Transverse colon (tissue), 4 donors: Measurements from ENCODE around the gene TSC22D3.

Experiments
- POLR2AphosphoS5 ChIP-seq, 3 donors: sonication (generic); formaldehyde crosslinking; IDR thresholded peaks; one replicate each; pipeline ENCODE4 v1.6.1; 2016; ENCODE audit warnings: antibody characterized with exemption in 3 of 3
- TF ChIP-seq, protein P1 (sequence below), 5 experiments: fragments of 200-600 bp in 3 of 5; fragments of 450-650 bp in 2 of 5; sonication (generic) in 3 of 5; IDR thresholded peaks; 1 replicate in 2 of 5; 2 replicates in 3 of 5; pipeline ENCODE4 v1.5.1; 2016 to 2017; ENCODE audit warnings: antibody characterized with exemption in 5 of 5, inconsistent platforms in 3 of 5, mild to moderate bottlenecking in 2 of 5, moderate library complexity in 1 of 5

GRCh38 chrX:107729558-107730297 lies 45.9 kb downstream of the TSC22D3 start:
- TF ChIP-seq, protein P1, sequence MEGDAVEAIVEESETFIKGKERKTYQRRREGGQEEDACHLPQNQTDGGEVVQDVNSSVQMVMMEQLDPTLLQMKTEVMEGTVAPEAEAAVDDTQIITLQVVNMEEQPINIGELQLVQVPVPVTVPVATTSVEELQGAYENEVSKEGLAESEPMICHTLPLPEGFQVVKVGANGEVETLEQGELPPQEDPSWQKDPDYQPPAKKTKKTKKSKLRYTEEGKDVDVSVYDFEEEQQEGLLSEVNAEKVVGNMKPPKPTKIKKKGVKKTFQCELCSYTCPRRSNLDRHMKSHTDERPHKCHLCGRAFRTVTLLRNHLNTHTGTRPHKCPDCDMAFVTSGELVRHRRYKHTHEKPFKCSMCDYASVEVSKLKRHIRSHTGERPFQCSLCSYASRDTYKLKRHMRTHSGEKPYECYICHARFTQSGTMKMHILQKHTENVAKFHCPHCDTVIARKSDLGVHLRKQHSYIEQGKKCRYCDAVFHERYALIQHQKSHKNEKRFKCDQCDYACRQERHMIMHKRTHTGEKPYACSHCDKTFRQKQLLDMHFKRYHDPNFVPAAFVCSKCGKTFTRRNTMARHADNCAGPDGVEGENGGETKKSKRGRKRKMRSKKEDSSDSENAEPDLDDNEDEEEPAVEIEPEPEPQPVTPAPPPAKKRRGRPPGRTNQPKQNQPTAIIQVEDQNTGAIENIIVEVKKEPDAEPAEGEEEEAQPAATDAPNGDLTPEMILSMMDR (IDR thresholded peaks at IDR 0.05) = no peak
- no peak for TF ChIP-seq POLR2AphosphoS5 (IDR thresholded peaks at IDR 0.05)
